Measurements from ENCODE around the gene PHLDA2. TPM values are rescaled to one million over a fixed set of nuclear protein-coding genes. Genes with fewer than 3 reads are reported as not detected.

The PHLDA2 gene
- total and polyA plus RNA-seq, 2 of the 13 experiments (the other 11 are each of a cell fraction or from before 2014, with no cell fraction given), result 0.55 to 0.78 TPM

DNA sequence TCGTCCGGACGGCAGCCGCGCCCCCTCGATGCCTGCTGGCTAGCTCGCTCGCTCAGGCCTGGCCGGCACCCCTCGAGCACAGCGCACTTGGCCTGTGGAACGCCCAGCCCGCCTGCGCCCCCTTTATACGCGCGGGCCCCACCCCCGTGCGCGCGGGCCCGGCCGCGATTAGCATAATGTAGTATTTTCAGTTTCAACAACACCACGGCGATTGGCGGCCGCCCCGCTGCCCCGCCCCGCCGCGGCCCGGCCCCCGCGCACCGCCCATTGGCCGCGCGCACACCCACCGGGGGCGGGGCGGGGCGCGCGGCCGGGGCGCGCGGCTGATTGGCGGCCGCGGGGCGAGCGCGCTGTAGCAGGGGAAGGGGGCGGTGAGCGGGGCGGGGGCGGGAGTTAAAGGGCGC is 43.5 kb downstream of the PHLDA2 start, which contains the start of gene CDKN1C:
TSS of gene CDKN1C (minus strand) at position 98 of the 404 bp plus-strand sequence. CDS start 319 bp downstream, outside the sequence.
- no peaks in the 10 kb centered on the region for H3K9me3 ChIP-seq (ENCODE audit: low read length)
- no peaks in the 10 kb centered on the region for H4K20me1 ChIP-seq (ENCODE audit: insufficient read depth, low read length)
- H3K27me3 ChIP-seq (ENCODE audit: control insufficient read depth in 1 of 2, insufficient read depth in 2 of 2, low read length in 2 of 2), result peaks cover 6 to 33% of the 10 kb centered on the region in 2 experiments; a peak in 4 of 5 replicates
- ChIA-PET CTCF (ENCODE audit: low intra/inter-chr PET ratio, low total read pairs) (interaction anchor here (8.6 kb wide), 1 partner anchor 353 kb away, joined by 148 read pairs; no protein-coding TSS in a partner anchor), POLR2A (no interaction called here)
- FAIRE-seq (no peak), DNase-seq (ENCODE audit: low spot score) (no peak), ATAC-seq (no peak)
- no peak within 1 kb of the TSS for H2AFZ ChIP-seq (ENCODE audit: low read length)
- H3K27ac ChIP-seq (ENCODE audit: extremely low read length, insufficient read depth, low read length), result no peak within 1 kb of the TSS
- no peak within 1 kb of the TSS for H3K9ac ChIP-seq (ENCODE audit: insufficient read depth, low read depth, low read length)
- H3K36me3 ChIP-seq (replicated peaks in 1 of 2; ENCODE audit: control insufficient read depth in 1 of 2, insufficient read depth in 2 of 2, low read length in 2 of 2), result no peaks in the 10 kb centered on the region
- intact Hi-C loops (cut with micrococcal nuclease; ENCODE audit: unreplicated experiment) (loop anchor here (5.0 kb wide), 1 partner anchor 193 kb away; no protein-coding TSS in a partner anchor), in situ Hi-C loops (cut with HindIII; ENCODE audit: extremely low pct_ligation_motif_present, low pct_unique_long_range_greater_than_20kb) (loop anchor here (5.0 kb wide), 1 partner anchor 353 kb away; no protein-coding TSS in a partner anchor)
- 93% methylated on average over 61 of the region's 61 CpGs for WGBS (ENCODE audit: low lambda C conversion rate)
- peaks cover 25% of the 10 kb centered on the region for H3K4me1 ChIP-seq (ENCODE audit: insufficient read depth, low read length)
- no peak within 1 kb of the TSS for H3K4me3 ChIP-seq (replicated peaks in 1 of 3; ENCODE audit: insufficient read depth in 1 of 3, low read depth in 2 of 3, low read length in 3 of 3)
- H3K4me2 ChIP-seq (ENCODE audit: low read depth, low read length), result no peak within 1 kb of the TSS
- no peaks in the 10 kb centered on the region for H3K79me2 ChIP-seq (ENCODE audit: insufficient read depth, low read length)
- BruUV-seq (replicated peaks), result no TSS peak
- TF ChIP-seq, protein P1, sequence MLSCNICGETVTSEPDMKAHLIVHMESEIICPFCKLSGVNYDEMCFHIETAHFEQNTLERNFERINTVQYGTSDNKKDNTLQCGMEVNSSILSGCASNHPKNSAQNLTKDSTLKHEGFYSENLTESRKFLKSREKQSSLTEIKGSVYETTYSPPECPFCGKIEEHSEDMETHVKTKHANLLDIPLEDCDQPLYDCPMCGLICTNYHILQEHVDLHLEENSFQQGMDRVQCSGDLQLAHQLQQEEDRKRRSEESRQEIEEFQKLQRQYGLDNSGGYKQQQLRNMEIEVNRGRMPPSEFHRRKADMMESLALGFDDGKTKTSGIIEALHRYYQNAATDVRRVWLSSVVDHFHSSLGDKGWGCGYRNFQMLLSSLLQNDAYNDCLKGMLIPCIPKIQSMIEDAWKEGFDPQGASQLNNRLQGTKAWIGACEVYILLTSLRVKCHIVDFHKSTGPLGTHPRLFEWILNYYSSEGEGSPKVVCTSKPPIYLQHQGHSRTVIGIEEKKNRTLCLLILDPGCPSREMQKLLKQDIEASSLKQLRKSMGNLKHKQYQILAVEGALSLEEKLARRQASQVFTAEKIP (CRISPR knock-in tag; IDR thresholded peaks at IDR 0.05; ENCODE audit: borderline replicate concordance), result no peak
- TF ChIP-seq, protein P2, sequence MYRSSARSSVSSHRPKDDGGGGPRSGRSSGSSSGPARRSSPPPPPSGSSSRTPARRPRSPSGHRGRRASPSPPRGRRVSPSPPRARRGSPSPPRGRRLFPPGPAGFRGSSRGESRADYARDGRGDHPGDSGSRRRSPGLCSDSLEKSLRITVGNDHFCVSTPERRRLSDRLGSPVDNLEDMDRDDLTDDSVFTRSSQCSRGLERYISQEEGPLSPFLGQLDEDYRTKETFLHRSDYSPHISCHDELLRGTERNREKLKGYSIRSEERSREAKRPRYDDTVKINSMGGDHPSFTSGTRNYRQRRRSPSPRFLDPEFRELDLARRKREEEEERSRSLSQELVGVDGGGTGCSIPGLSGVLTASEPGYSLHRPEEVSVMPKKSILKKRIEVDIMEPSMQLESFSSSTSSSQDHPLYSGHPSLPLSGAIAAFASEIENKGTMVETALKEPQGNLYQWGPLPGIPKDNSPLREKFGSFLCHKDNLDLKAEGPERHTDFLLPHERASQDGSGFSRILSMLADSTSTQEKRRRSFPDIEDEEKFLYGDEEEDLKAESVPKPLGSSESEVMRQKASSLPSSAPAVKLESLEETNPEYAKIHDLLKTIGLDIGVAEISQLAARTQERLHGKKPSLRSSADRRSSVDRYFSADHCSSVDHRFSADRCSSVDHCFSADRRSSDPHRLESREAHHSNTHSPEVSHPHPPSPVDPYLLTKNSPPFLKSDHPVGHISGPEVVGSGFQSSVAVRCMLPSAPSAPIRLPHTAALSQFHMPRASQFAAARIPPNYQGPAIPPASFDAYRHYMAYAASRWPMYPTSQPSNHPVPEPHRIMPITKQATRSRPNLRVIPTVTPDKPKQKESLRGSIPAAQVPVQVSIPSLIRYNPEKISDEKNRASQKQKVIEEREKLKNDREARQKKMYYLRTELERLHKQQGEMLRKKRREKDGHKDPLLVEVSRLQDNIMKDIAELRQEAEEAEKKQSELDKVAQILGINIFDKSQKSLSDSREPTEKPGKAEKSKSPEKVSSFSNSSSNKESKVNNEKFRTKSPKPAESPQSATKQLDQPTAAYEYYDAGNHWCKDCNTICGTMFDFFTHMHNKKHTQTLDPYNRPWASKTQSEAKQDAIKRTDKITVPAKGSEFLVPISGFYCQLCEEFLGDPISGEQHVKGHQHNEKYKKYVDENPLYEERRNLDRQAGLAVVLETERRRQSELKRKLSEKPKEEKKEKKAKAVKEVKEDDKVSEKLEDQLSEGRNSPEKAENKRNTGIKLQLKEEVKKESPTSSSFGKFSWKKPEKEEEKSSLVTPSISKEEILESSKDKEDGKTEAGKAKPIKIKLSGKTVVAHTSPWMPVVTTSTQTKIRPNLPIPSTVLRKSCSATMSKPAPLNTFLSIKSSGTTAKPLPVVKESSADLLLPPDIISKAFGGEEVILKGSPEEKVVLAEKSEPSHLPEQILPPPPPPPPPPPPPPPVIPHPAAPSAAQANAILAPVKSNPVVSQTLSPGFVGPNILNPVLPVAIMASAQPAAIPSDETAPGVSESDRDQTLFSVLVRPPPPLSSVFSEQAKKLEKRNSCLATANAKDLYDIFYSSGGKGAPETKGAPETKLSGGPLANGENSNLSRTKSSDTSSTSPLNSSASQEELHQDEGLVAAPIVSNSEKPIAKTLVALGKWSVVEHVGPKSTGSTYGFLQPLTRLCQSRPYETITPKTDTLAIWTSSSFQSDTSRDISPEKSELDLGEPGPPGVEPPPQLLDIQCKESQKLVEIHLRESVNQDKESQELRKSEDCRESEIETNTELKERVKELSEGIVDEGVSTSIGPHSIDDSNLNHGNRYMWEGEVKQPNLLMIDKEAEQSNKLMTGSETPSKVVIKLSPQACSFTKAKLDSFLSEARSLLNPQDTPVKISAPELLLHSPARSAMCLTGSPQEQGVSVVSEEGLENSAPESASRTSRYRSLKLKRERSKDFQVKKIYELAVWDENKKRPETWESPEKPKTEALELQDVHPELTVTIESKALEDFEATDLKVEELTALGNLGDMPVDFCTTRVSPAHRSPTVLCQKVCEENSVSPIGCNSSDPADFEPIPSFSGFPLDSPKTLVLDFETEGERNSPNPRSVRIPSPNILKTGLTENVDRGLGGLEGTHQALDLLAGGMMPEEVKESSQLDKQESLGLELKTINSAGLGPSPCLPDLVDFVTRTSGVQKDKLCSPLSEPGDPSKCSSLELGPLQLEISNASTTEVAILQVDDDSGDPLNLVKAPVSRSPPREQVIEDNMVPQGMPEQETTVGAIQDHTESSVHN (CRISPR knock-in tag; IDR thresholded peaks at IDR 0.05), result no peak
- TF ChIP-seq ZNF670 (CRISPR knock-in tag; IDR thresholded peaks at IDR 0.05; ENCODE audit: borderline replicate concordance), result no peak
- no peak for TF ChIP-seq ZNF232 (CRISPR knock-in tag; IDR thresholded peaks at IDR 0.05; ENCODE audit: borderline replicate concordance)
- TF ChIP-seq MAFK (conservative IDR thresholded peaks at IDR 0.05 in 1 of 2, IDR thresholded peaks at IDR 0.05 in 1 of 2; ENCODE audit: low read length in 2 of 2), result no peak
- TF ChIP-seq ZNF563 (CRISPR knock-in tag; IDR thresholded peaks at IDR 0.05), result no peak
- no peak for TF ChIP-seq PLRG1 (conservative IDR thresholded peaks at IDR 0.05)
- TF ChIP-seq KDM2A (CRISPR knock-in tag; IDR thresholded peaks at IDR 0.05; ENCODE audit: borderline replicate concordance, low read depth), result no peak
- TF ChIP-seq ZNF317 (CRISPR knock-in tag; IDR thresholded peaks at IDR 0.05), result no peak
- TF ChIP-seq ZNF850 (CRISPR knock-in tag; conservative IDR thresholded peaks at IDR 0.05), result no peak
- TF ChIP-seq AGO1 (IDR thresholded peaks at IDR 0.05; ENCODE audit: low read depth, low read length, poor library complexity, severe bottlenecking), result no peak
- no peak for TF ChIP-seq ZKSCAN1 (IDR thresholded peaks at IDR 0.05; ENCODE audit: low read length)
- TF ChIP-seq NFKBIZ (CRISPR knock-in tag; IDR thresholded peaks at IDR 0.05), result no peak
- TF ChIP-seq YY1 (IDR thresholded peaks at IDR 0.05; ENCODE audit: insufficient read depth, insufficient replicate concordance, low read depth, low read length), result no peak
- TF ChIP-seq JUNB (CRISPR knock-in tag; IDR thresholded peaks at IDR 0.05; ENCODE audit: borderline replicate concordance), result no peak
- TF ChIP-seq ZBTB21 (CRISPR knock-in tag; IDR thresholded peaks at IDR 0.05), result no peak

All from HepG2 (cell line).